ENCODE data around the gene EYA3. TPM values are rescaled to one million over a fixed set of nuclear protein-coding genes. Genes with fewer than 3 reads are reported as not detected.
A peak's percentile ranks its signal among the peaks of the same experiment; 100 is the strongest.

Gene EYA3
- total RNA-seq, 1 donor from 2014 or later: 16.9 TPM

GRCh38 chr1:27980216-27980845, 108.1 kb downstream of the EYA3 start:
- H3K36me3 ChIP-seq: peaks cover 34% of the 10 kb centered on the region
- TF ChIP-seq, protein P1, sequence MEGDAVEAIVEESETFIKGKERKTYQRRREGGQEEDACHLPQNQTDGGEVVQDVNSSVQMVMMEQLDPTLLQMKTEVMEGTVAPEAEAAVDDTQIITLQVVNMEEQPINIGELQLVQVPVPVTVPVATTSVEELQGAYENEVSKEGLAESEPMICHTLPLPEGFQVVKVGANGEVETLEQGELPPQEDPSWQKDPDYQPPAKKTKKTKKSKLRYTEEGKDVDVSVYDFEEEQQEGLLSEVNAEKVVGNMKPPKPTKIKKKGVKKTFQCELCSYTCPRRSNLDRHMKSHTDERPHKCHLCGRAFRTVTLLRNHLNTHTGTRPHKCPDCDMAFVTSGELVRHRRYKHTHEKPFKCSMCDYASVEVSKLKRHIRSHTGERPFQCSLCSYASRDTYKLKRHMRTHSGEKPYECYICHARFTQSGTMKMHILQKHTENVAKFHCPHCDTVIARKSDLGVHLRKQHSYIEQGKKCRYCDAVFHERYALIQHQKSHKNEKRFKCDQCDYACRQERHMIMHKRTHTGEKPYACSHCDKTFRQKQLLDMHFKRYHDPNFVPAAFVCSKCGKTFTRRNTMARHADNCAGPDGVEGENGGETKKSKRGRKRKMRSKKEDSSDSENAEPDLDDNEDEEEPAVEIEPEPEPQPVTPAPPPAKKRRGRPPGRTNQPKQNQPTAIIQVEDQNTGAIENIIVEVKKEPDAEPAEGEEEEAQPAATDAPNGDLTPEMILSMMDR (IDR thresholded peaks at IDR 0.05; ENCODE audit: borderline replicate concordance): no peak
- peak overlapping the region; percentile 18 for H3K27ac ChIP-seq (replicated peaks)
- H3K4me1 ChIP-seq: peaks cover 20% of the 10 kb centered on the region
- H3K9me3 ChIP-seq (replicated peaks): no peaks in the 10 kb centered on the region
- intact Hi-C loops (cut with micrococcal nuclease): no loop called here
- H3K27me3 ChIP-seq (ENCODE audit: low read depth): no peaks in the 10 kb centered on the region
- H3K4me3 ChIP-seq: no peak overlapping the region
- no peak for DNase-seq

GRCh38 chr1:27979859-27980201, 108.6 kb downstream of the EYA3 start:
- Histone ChIP-seq H3K27me3 (ENCODE audit: low read depth) (no peaks in the 10 kb centered on the region), H3K36me3 (peaks cover 34% of the 10 kb centered on the region), H3K9me3 (replicated peaks) (no peaks in the 10 kb centered on the region), H3K27ac (replicated peaks) (no peak overlapping the region), H3K4me3 (no peak overlapping the region), H3K4me1 (peaks cover 20% of the 10 kb centered on the region)
- TF ChIP-seq, protein P1 (IDR thresholded peaks at IDR 0.05; ENCODE audit: borderline replicate concordance): no peak
- no peak for DNase-seq
- intact Hi-C loops (cut with micrococcal nuclease): no loop called here

GRCh38 chr1:27979151-27979858, 109.1 kb downstream of the EYA3 start:
- Histone ChIP-seq H3K4me3 (no peak overlapping the region), H3K9me3 (replicated peaks) (no peaks in the 10 kb centered on the region), H3K4me1 (peaks cover 20% of the 10 kb centered on the region), H3K27ac (replicated peaks) (no peak overlapping the region), H3K36me3 (peaks cover 39% of the 10 kb centered on the region), H3K27me3 (ENCODE audit: low read depth) (no peaks in the 10 kb centered on the region)
- TF ChIP-seq, protein P1 (IDR thresholded peaks at IDR 0.05; ENCODE audit: borderline replicate concordance): peak; percentile 60
- DNase-seq: no peak
- intact Hi-C loops (cut with micrococcal nuclease): no loop called here

DNA sequence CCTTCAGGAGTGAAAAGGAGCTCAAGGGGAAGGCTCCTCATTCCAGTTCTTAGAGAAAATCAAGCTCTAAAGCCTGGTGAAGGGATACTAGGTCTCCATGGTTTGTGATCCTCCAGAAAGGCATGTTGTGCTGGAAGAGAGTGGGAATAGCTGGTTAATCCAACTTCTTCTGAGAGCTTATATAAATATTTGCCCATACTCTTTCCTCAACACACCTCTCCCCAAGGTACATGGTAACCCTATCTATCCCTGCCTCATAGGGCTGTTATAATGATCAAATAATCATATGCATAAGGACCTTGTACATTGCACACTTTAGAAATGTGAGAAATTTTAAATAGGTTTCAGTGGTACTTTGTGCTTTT, 114.0 kb downstream of the EYA3 start:
- Histone ChIP-seq H3K36me3 (peaks cover 50% of the 10 kb centered on the region), H3K4me1 (peaks cover 27% of the 10 kb centered on the region), H3K27me3 (ENCODE audit: low read depth) (no peaks in the 10 kb centered on the region), H3K9me3 (replicated peaks) (no peaks in the 10 kb centered on the region), H3K27ac (replicated peaks) (no peak overlapping the region), H3K4me3 (no peak overlapping the region)
- TF ChIP-seq, protein P1 (IDR thresholded peaks at IDR 0.05; ENCODE audit: borderline replicate concordance): no peak
- intact Hi-C loops (cut with micrococcal nuclease): no loop called here
- DNase-seq: no peak

DNA sequence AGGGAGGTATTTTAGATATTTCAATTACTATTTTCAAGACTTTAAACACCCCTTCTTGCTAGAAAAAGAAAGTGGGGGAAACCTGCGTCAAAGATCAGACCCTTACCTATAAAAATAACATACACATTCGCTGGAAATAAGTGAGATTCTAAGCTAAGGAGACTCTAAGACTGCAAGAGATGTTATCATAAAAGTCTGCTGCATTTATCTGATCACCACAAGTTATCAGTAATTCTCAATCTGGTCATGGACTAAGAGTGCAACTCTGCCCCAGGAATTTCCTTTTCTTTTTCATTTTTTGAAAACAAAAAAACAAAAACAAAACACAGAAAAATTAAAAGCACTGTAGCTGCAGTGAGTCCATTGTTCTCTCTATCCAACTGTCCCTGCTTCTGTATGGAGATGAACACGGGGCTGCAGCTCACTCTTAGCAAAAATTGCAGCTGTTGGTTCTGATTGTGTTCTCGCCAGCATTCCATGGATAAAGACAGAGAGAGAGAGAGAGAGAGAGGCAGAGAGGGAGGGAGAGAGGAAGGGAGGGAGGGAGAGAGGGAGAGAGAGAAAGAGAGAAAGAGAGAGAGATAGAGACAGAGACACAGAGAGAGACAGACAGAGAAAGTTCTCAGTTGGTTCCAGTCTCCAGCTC, 114.5 kb downstream of the EYA3 start:
- TF ChIP-seq, protein P1 (IDR thresholded peaks at IDR 0.05; ENCODE audit: borderline replicate concordance): no peak
- intact Hi-C loops (cut with micrococcal nuclease): no loop called here

More for the DNA sequence above, 114.5 kb downstream of the EYA3 start:
- Histone ChIP-seq H3K27ac (replicated peaks) (no peak overlapping the region), H3K27me3 (ENCODE audit: low read depth) (no peaks in the 10 kb centered on the region), H3K4me1 (peaks cover 24% of the 10 kb centered on the region), H3K36me3 (peaks cover 50% of the 10 kb centered on the region), H3K9me3 (replicated peaks) (no peaks in the 10 kb centered on the region), H3K4me3 (no peak overlapping the region)
- DNase-seq: no peak

All from left ventricle myocardium inferior (tissue), 1 donor.